ENCODE measurements around the gene GABRR2.
A peak's percentile ranks its signal among the peaks of the same experiment; 100 is the strongest.

Gene GABRR2

GRCh38 chr6:89315249-89315885, at the start of gene GABRR2:
Gene GABRR2, minus strand, starts transcription at chr6:89315299. Its CDS starts 134 bp downstream, at chr6:89315165.
- TF ChIP-seq CTCF (IDR thresholded peaks at IDR 0.05; ENCODE audit: low read depth, low read length, missing control alignments): no peak
- DNase-seq (ENCODE audit: low read depth): no peak

GRCh38 chr6:89364586-89364985, 49.5 kb upstream of the GABRR2 start:
- no peak for TF ChIP-seq CTCF (IDR thresholded peaks at IDR 0.05; ENCODE audit: low read depth, low read length, missing control alignments)
- H3K4me3 ChIP-seq (ENCODE audit: low read depth, low read length): no peak overlapping the region
- no peak for DNase-seq (ENCODE audit: low read depth)

More at GRCh38 chr6:89315249-89315885, at the start of gene GABRR2:
- no peak within 1 kb of the TSS for H3K4me3 ChIP-seq (ENCODE audit: low read depth, low read length)

DNA sequence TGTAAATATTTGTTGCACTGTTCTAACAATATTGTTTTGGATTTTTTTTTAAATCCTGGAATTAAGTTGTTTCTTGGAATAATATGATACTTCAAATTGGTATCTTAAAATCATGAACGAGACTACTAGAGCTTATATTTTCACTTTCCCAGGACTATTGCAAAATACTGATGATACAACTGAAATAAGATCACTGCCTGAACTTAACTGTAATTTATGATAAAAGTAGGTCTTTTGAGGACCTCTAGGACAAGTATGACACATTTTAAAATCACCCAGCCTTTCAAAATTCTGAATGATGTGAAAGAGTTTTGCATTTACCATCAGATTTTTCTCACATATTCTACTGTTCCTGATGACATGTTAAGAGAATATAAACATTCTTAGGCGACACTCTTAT, 46.1 kb upstream of the GABRR2 start:
- no peak overlapping the region; the same call in 1 of the 2 replicates for H3K4me3 ChIP-seq (ENCODE audit: low read depth, low read length)
- no peak for TF ChIP-seq CTCF (IDR thresholded peaks at IDR 0.05; ENCODE audit: low read depth, low read length, missing control alignments)
- DNase-seq (ENCODE audit: low read depth): no peak

- TF ChIP-seq CTCF (IDR thresholded peaks at IDR 0.05; ENCODE audit: low read depth, low read length, missing control alignments): no peak
- H3K4me3 ChIP-seq (ENCODE audit: low read depth, low read length): no peak overlapping the region; the same call in 1 of the 2 replicates
- no peak for DNase-seq (ENCODE audit: low read depth)
Observed at GRCh38 chr6:89360415-89360999, 45.4 kb upstream of the GABRR2 start.

DNA sequence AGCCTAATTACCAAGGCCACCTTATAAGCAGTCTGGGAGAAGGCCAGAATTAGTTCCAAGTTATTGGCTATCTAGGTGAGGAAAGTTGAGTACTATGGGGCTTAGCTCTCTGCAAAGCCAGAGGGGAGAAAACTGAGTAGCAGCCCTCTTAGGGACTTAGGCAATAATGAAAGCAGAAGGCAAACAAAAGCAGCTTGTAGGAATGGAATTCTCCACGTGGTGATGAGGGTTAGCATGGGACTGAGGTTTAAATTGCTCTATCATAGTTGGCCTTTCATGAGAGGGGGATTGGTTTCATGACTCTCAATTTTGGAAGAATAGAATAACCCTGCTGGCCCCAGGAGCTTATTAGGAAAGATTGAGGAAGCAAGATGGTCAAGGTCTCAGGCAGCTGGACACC, 44.5 kb upstream of the GABRR2 start:
- DNase-seq (ENCODE audit: low read depth): no peak
- no peak for TF ChIP-seq CTCF (IDR thresholded peaks at IDR 0.05; ENCODE audit: low read depth, low read length, missing control alignments)
- H3K4me3 ChIP-seq (ENCODE audit: low read depth, low read length): no peak overlapping the region

GRCh38 chr6:89357390-89357789, 42.3 kb upstream of the GABRR2 start:
- DNase-seq (ENCODE audit: low read depth): peak; percentile 92
- peak overlapping the region; percentile 37; the same call in 1 of the 2 replicates for H3K4me3 ChIP-seq (ENCODE audit: low read depth, low read length)
- no peak for TF ChIP-seq CTCF (IDR thresholded peaks at IDR 0.05; ENCODE audit: low read depth, low read length, missing control alignments)
